HepG2 (cell line): Measurements from ENCODE around the gene NT5C2. TPM values are rescaled to one million over a fixed set of nuclear protein-coding genes. Genes with fewer than 3 reads are reported as not detected.

Experiments used
- ARID4A ChIP-seq: sonication (generic); formaldehyde crosslinking; IDR thresholded peaks from 2 replicates; pipeline ENCODE4 v1.5.0; 2020; ENCODE audit warnings: mild to moderate bottlenecking, missing genetic modification reagents, borderline replicate concordance
- ARNT2 ChIP-seq: sonication (generic); formaldehyde crosslinking; IDR thresholded peaks from 2 replicates; pipeline ENCODE4 v1.8.0; 2022; ENCODE audit warnings: mild to moderate bottlenecking, low read depth, missing genetic modification reagents, moderate library complexity
- CEBPG ChIP-seq: IDR thresholded peaks from 2 replicates; pipeline ENCODE4 v1.6.1; 2016
- CTCF ChIP-seq: sonication (generic); formaldehyde crosslinking; IDR thresholded peaks from 2 replicates; pipeline ENCODE4 v1.5.0; 2020; ENCODE audit warnings: mild to moderate bottlenecking, missing genetic modification reagents, moderate library complexity
- HOXA3 ChIP-seq: sonication (generic); formaldehyde crosslinking; IDR thresholded peaks from 2 replicates; pipeline ENCODE4 v1.5.0; 2020; ENCODE audit warnings: missing genetic modification reagents
- IKZF5 ChIP-seq: IDR thresholded peaks from 2 replicates; pipeline ENCODE4 v1.6.1; 2018; ENCODE audit warnings: missing genetic modification reagents, mild to moderate bottlenecking, missing compliant biosample characterization
- MXD3 ChIP-seq: IDR thresholded peaks from 2 replicates; pipeline ENCODE4 v1.6.1; 2016; ENCODE audit warnings: mild to moderate bottlenecking, missing biosample characterization, missing genetic modification reagents
- SALL1 ChIP-seq: sonication (generic); formaldehyde crosslinking; IDR thresholded peaks from 2 replicates; pipeline ENCODE4 v1.8.0; 2022; ENCODE audit warnings: mild to moderate bottlenecking, missing genetic modification reagents
- SAP130 ChIP-seq: IDR thresholded peaks from 2 replicates; pipeline ENCODE4 v1.6.1; 2016; ENCODE audit warnings: low read depth
- SKI ChIP-seq: fragments of 450-650 bp; IDR thresholded peaks from one replicate; pipeline ENCODE4 v1.6.1; 2018; ENCODE audit warnings: mild to moderate bottlenecking; ENCODE audit not compliant: partially characterized antibody
- SOX6 ChIP-seq, 2 experiments: fragments of 450-650 bp in 1 of 2; sonication (generic) in 1 of 2; formaldehyde crosslinking in 1 of 2; IDR thresholded peaks; 2 replicates each; pipeline versions ENCODE4 v1.4.0 to v1.6.1; 2017 to 2020; ENCODE audit warnings: antibody characterized with exemption in 1 of 2, mild to moderate bottlenecking in 1 of 2, missing genetic modification reagents in 1 of 2
- ZKSCAN1 ChIP-seq: fragments of 150-350 bp; IDR thresholded peaks from 2 replicates; pipeline ENCODE4 v1.6.1; 2014; ENCODE audit warnings: low read length
- ZNF263 ChIP-seq: sonication (generic); formaldehyde crosslinking; IDR thresholded peaks from 2 replicates; pipeline ENCODE4 v1.4.0; 2020; ENCODE audit warnings: missing genetic modification reagents
- ZNF431 ChIP-seq: sonication (generic); formaldehyde crosslinking; IDR thresholded peaks from 2 replicates; pipeline ENCODE4 v1.9.0; 2022; ENCODE audit warnings: missing genetic modification reagents, low read depth, mild to moderate bottlenecking, borderline replicate concordance
- ZNF441 ChIP-seq: sonication (generic); formaldehyde crosslinking; IDR thresholded peaks from 2 replicates; pipeline ENCODE4 v1.7.0; 2021; ENCODE audit warnings: missing genetic modification reagents, borderline replicate concordance
- ZNF543 ChIP-seq: sonication (generic); formaldehyde crosslinking; IDR thresholded peaks from 2 replicates; pipeline ENCODE4 v1.4.0; 2020; ENCODE audit warnings: mild to moderate bottlenecking, missing genetic modification reagents
- ZNF615 ChIP-seq: sonication (generic); formaldehyde crosslinking; IDR thresholded peaks from 2 replicates; pipeline ENCODE4 v1.5.0; 2020; ENCODE audit warnings: mild to moderate bottlenecking, missing genetic modification reagents, borderline replicate concordance
- ZNF7 ChIP-seq: IDR thresholded peaks from 2 replicates; pipeline ENCODE4 v1.6.1; 2016; ENCODE audit warnings: missing biosample characterization, missing genetic modification reagents
- ZNF770 ChIP-seq: sonication (generic); formaldehyde crosslinking; IDR thresholded peaks from 2 replicates; pipeline ENCODE4 v1.5.0; 2020; ENCODE audit warnings: mild to moderate bottlenecking, missing genetic modification reagents
- polyA plus RNA-seq, 8 experiments: library from polyadenylated mRNA; depleted of rRNA in 3 of 8; stranded (reverse) in 7 of 8; unstranded in 1 of 8; fragments of >200 nt; fragmentation: Illumina TruSeq in 4 of 8; extraction: Trizol in 4 of 8; gene quantifications; 2 replicates each; pipeline versions ENCODE4 v1.2.1 to v1.2.3, GENCODE V29; 2011 to 2016; ENCODE audit warnings: low read depth in 4 of 8, missing spikeins in 1 of 8, mixed read lengths in 1 of 8; ENCODE audit not compliant: insufficient read depth in 1 of 8
- total RNA-seq, 5 experiments: library from RNA; depleted of rRNA; stranded (reverse); fragments of >200 nt; fragmentation: Illumina TruSeq; extraction: Trizol; gene quantifications; 2 replicates each; pipeline ENCODE4 v1.2.3, GENCODE V29; 2016; ENCODE audit warnings: low read depth in 1 of 5

NT5C2 gene
- total and polyA plus RNA-seq, 2 of the 13 experiments (the other 11 are each of a cell fraction or from before 2014, with no cell fraction given) = 40.6 to 55.2 TPM

- TF ChIP-seq CTCF = peak; percentile 78
- TF ChIP-seq SOX6 (IDR thresholded peaks at IDR 0.05) = no peak
- peak; percentile 66 for TF ChIP-seq SOX6 (CRISPR knock-in tag; IDR thresholded peaks at IDR 0.05)
- peak; percentile 36; the same call in 1 of the 2 replicates for TF ChIP-seq ZNF441 (CRISPR knock-in tag)
- no peak for TF ChIP-seq ZNF543 (CRISPR knock-in tag)
- TF ChIP-seq ZNF7 = no peak
- no peak for TF ChIP-seq ZNF431 (CRISPR knock-in tag)
- peak; percentile 36; the same call in 1 of the 2 replicates for TF ChIP-seq SAP130 (CRISPR knock-in tag)
- TF ChIP-seq SALL1 (CRISPR knock-in tag) = peak; percentile 74
- TF ChIP-seq IKZF5 (CRISPR knock-in tag) = peak; percentile 52; the same call in 1 of the 2 replicates
- no peak for TF ChIP-seq MXD3
- no peak for TF ChIP-seq ZKSCAN1
- TF ChIP-seq ZNF263 = peak; percentile 73
- no peak for TF ChIP-seq SKI
- peak; percentile 35; the same call in 1 of the 2 replicates for TF ChIP-seq ARID4A (CRISPR knock-in tag)
- peak; percentile 52; the same call in 1 of the 2 replicates for TF ChIP-seq ARNT2
- peak; percentile 12; the same call in 1 of the 2 replicates for TF ChIP-seq CEBPG (CRISPR knock-in tag)
- no peak; the same call in 1 of the 2 replicates for TF ChIP-seq HOXA3 (CRISPR knock-in tag)
- TF ChIP-seq ZNF770 (CRISPR knock-in tag) = peak; percentile 49; the same call in 1 of the 2 replicates
- 0 out of 2 replicates have a peak, but pooled peaks have one; percentile 33 for TF ChIP-seq ZNF615
Measured at GRCh38 chr10:103238506-103239252, 45.6 kb upstream of the NT5C2 start (continued).
